GM18507 (cell line): ENCODE data around the gene NR4A2.

Source experiments
- DNase-seq: peaks from one replicate; pipeline ENCODE4 v3.0.0; 2011; ENCODE audit warnings: low read depth; ENCODE audit not compliant: insufficient read length; ENCODE audit errors: extremely low spot score
- FAIRE-seq: peaks from 2 replicates; lab custom pipeline; 2011; peaks lifted over from hg19 to GRCh38; lab: Jason Lieb, UNC

The NR4A2 gene

GRCh38 chr2:156341452-156342253 is 9.1 kb upstream of the NR4A2 start:
- peak; percentile 98 for FAIRE-seq

GRCh38 chr2:156340804-156341451 is 8.4 kb upstream of the NR4A2 start:
- FAIRE-seq (no peak), DNase-seq (no peak)

More at GRCh38 chr2:156341452-156342253, 9.1 kb upstream of the NR4A2 start:
- DNase-seq, result peak; percentile 72

GRCh38 chr2:156340377-156340776 is 7.9 kb upstream of the NR4A2 start:
- FAIRE-seq, result peak; percentile 70

GRCh38 chr2:156339865-156340264 is 7.3 kb upstream of the NR4A2 start:
- DNase-seq, result no peak
- FAIRE-seq, result no peak

More at GRCh38 chr2:156340377-156340776, 7.9 kb upstream of the NR4A2 start:
- DNase-seq, result no peak

GRCh38 chr2:156339110-156339847 is 6.8 kb upstream of the NR4A2 start:
- no peak for DNase-seq
- FAIRE-seq, result peak; percentile 38

- DNase-seq (no peak), FAIRE-seq (peak; percentile 65)
These were observed 6.1 kb upstream of the NR4A2 start for GRCh38 chr2:156338578-156338977.

- FAIRE-seq (peak; percentile 56), DNase-seq (no peak)
These were observed 2.3 kb upstream of the NR4A2 start for GRCh38 chr2:156334496-156335478.

GRCh38 chr2:156333951-156334495 is 1.5 kb upstream of the NR4A2 start:
- FAIRE-seq (peak; percentile 62), DNase-seq (no peak)

GRCh38 chr2:156333274-156333950 is 891 bp upstream of the NR4A2 start:
- no peak for FAIRE-seq
- no peak for DNase-seq

GRCh38 chr2:156332284-156332533 is 312 bp downstream of the NR4A2 start:
- no peak for DNase-seq

GRCh38 chr2:156331572-156332283 is 793 bp downstream of the NR4A2 start:
- no peak for DNase-seq
- FAIRE-seq, result no peak

More at GRCh38 chr2:156332284-156332533, 312 bp downstream of the NR4A2 start:
- FAIRE-seq, result no peak

GRCh38 chr2:156329927-156330726 is 2.4 kb downstream of the NR4A2 start:
- no peak for FAIRE-seq
- no peak for DNase-seq

- DNase-seq (no peak), FAIRE-seq (no peak)
These were observed 3.2 kb downstream of the NR4A2 start for GRCh38 chr2:156329031-156329926.

- DNase-seq, result no peak
- no peak for FAIRE-seq
These were observed 4.5 kb downstream of the NR4A2 start for GRCh38 chr2:156327835-156328695.

GRCh38 chr2:156326526-156327095 is 5.9 kb downstream of the NR4A2 start:
- FAIRE-seq (no peak), DNase-seq (no peak)
